Endothelial cell of umbilical vein (primary cell): ENCODE data around the gene ZDHHC11B.

ENCODE experiments used
- CTCF ChIP-seq, 2 donors: IDR thresholded peaks; 1 replicate in 1 of 2; 2 replicates in 1 of 2; pipeline ENCODE4 v1.5.1; 2011; ENCODE audit warnings: low read length in 2 of 2, mild to moderate bottlenecking in 2 of 2, moderate library complexity in 2 of 2, control low read depth in 1 of 2, inconsistent platforms in 1 of 2, low read depth in 1 of 2; ENCODE audit not compliant: insufficient read depth in 1 of 2; ENCODE audit errors: extremely low read depth in 1 of 2
- POLR2A ChIP-seq: IDR thresholded peaks from 2 replicates; pipeline ENCODE4 v1.6.1; 2012; ENCODE audit warnings: low read depth, mild to moderate bottlenecking, control low read depth, low read length

- TF ChIP-seq CTCF (IDR thresholded peaks at IDR 0.05; ENCODE audit: extremely low read depth in 1 of 2, insufficient read depth in 1 of 2, low read depth in 1 of 2, low read length in 2 of 2) (no peak), POLR2A (no peak)
Measured at GRCh38 chr5:757931-758697, 26.4 kb downstream of the ZDHHC11B start.
